Measurements from ENCODE around the gene LRRC15.

Gene LRRC15

GRCh38 chr3:194312186-194312742, 57.3 kb downstream of the LRRC15 start:
- peaks cover 6 to 13% of the 10 kb centered on the region in 2 donors for H3K4me1 Mint-ChIP-seq (ENCODE audit: low read depth in 2 of 2)
- ATAC-seq (replicated peaks) (no peak), DNase-seq (no peak)
- H3K36me3 Mint-ChIP-seq (ENCODE audit: insufficient read depth): peaks cover 3% of the 10 kb centered on the region
- no peak overlapping the region for H3K27ac Mint-ChIP-seq
- H3K27me3 Mint-ChIP-seq: peaks cover 27 to 81% of the 10 kb centered on the region in 2 donors
- no peak overlapping the region for H3K4me3 Mint-ChIP-seq
- no peaks in the 10 kb centered on the region for H3K9me3 Mint-ChIP-seq

DNA sequence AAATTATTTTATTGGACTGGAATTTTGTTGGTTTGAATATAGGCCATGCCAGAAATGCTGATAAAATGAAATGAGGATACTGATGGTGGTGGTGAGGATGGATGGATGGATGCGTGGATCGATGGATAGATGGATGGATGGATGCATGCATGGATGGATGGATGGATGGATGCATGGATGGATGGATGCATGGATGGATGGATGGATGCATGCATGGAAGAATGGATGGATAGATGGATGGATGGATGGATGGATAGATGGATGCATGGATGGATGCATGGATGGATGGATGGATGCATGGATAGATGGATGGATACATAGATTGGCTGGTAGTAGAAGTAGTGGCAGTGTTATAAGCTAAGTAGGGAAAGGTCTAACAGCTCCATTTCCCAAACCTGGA, 58.5 kb downstream of the LRRC15 start:
- Mint-ChIP-seq H3K9me3 (no peaks in the 10 kb centered on the region), H3K27ac (no peak overlapping the region), H3K4me1 (ENCODE audit: low read depth in 2 of 2) (peaks cover 17 to 21% of the 10 kb centered on the region in 2 donors), H3K36me3 (ENCODE audit: insufficient read depth) (peaks cover 3% of the 10 kb centered on the region), H3K4me3 (no peak overlapping the region), H3K27me3 (peaks cover 14 to 68% of the 10 kb centered on the region in 2 donors)
- ATAC-seq (replicated peaks): no peak
- no peak for DNase-seq

DNA sequence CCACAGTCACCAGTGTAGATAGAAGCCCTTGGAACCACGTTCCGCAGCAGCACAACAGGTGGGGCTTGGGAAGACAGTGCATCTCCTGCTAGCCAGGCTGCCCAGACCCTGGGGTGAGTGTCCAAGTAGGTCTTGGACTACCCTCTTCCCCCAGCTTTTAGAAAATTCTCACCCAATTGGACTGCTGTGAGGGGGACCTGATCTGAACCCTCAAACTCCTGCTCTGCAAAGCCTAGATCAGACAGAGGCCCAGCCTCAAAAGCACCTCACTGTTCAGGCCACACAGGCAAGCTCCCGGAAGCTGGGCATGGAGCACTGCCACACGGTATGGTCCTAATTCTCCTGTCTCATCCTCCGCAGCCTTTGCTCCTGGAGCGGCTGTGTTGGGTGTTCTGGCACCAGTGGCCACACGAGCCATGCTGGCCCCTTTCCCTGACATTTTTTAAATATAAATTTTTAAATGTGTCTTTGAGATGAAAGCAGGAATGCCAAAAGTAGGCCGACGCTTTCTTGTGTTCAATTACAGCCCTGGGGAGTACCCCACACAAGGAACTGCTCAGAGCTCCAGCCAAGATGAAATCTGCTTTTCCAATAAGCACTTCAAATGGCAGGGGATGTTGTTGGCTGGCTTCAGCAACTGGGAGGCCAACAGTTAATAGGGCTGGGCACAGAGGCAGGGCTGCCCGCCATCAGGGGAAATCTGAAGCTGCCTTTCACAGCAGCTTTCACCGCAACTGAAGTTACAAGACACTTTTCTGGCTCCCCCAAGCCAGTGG, 59.3 kb downstream of the LRRC15 start:
- Mint-ChIP-seq H3K27me3 (peaks cover 11 to 66% of the 10 kb centered on the region in 2 donors), H3K4me3 (no peak overlapping the region), H3K4me1 (ENCODE audit: low read depth in 2 of 2) (peaks cover 19 to 26% of the 10 kb centered on the region in 2 donors), H3K9me3 (no peaks in the 10 kb centered on the region), H3K27ac (no peak overlapping the region), H3K36me3 (ENCODE audit: insufficient read depth) (peaks cover 3% of the 10 kb centered on the region)
- ATAC-seq (replicated peaks) (no peak), DNase-seq (no peak)

DNA sequence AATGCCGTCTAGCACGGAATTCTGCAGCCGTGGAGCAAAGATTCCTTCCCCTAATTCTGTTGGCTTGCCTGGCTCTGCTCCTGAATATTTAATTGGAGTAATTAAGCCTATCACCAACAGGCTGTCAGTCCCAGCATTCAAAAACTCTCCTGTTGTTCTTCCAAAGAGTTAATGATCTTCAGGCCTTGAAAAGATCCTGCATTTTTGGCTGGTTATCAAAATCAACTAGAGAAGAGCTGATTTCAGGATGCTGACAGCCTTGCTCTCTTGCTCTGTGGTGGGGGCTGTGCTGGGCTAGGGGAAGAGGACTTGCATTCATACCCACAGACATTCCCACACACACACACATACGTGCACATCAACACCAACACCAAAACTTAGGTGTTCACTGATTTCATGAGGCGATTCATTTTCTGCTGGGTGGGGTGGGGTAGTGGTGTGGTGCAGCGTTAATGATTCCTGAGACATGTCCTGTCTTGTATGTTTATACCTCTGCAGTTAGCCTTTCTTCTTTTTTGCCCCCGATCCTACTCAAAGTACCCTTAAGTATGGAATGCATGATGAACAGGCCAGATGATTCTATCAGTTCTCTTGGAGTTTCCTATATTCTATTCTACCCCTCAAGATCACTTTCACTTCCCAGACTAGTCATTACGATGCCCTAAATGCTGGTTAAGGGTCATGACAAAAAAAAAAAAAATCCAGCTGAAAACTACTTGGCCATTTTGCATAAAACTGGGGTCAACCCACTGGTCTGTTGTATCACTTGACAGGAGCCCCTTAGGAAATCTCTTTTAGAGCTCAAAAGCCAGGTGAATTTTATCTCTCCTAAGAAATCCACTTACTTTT, 60.7 kb downstream of the LRRC15 start:
- H3K36me3 Mint-ChIP-seq (ENCODE audit: insufficient read depth): peaks cover 3% of the 10 kb centered on the region
- H3K4me1 Mint-ChIP-seq (ENCODE audit: low read depth in 2 of 2): peaks cover 20 to 30% of the 10 kb centered on the region in 2 donors
- H3K9me3 Mint-ChIP-seq: no peaks in the 10 kb centered on the region
- ATAC-seq (replicated peaks): no peak
- H3K27me3 Mint-ChIP-seq: peaks cover 10 to 59% of the 10 kb centered on the region in 2 donors
- DNase-seq: no peak
- no peak overlapping the region for H3K4me3 Mint-ChIP-seq
- H3K27ac Mint-ChIP-seq: no peak overlapping the region

DNA sequence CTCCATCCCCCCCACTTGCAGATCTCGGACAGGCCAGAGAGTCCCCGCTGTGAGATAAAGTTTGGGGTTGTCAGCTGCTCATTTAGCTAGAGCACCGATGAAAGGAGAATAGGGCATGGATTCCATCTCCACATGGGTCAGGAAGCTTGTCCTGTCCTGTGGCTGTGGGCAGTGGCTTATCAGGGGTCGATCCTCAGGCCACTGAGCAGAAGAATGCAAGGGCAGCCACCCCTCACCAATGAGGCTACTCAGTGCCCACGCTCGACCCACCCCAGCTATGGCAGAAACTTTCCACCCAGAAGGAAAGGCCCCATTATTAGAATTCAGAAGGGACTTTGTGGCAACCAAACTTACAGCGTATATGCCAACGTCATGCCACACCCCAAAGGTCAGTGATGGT, 61.7 kb downstream of the LRRC15 start:
- Mint-ChIP-seq H3K9me3 (no peaks in the 10 kb centered on the region), H3K4me3 (no peak overlapping the region), H3K4me1 (ENCODE audit: low read depth in 2 of 2) (peaks cover 20 to 30% of the 10 kb centered on the region in 2 donors), H3K36me3 (ENCODE audit: insufficient read depth) (peaks cover 3% of the 10 kb centered on the region), H3K27me3 (peaks cover 10 to 51% of the 10 kb centered on the region in 2 donors), H3K27ac (no peak overlapping the region)
- DNase-seq: no peak
- ATAC-seq (replicated peaks): no peak

GRCh38 chr3:194306771-194307640, 62.5 kb downstream of the LRRC15 start:
- H3K4me3 Mint-ChIP-seq: peak overlapping the region; percentile 61 to 69

GRCh38 chr3:194306109-194306686, 63.3 kb downstream of the LRRC15 start:
- peak overlapping the region; percentile 61 to 69 for H3K4me3 Mint-ChIP-seq
- H3K4me1 Mint-ChIP-seq (ENCODE audit: low read depth in 2 of 2): peaks cover 20 to 30% of the 10 kb centered on the region in 2 donors
- ATAC-seq (replicated peaks) (peak; percentile 90), DNase-seq (peak; percentile 26 to 37 (median 28))
- no peaks in the 10 kb centered on the region for H3K9me3 Mint-ChIP-seq
- H3K27ac Mint-ChIP-seq: no peak overlapping the region
- H3K27me3 Mint-ChIP-seq: peaks cover 10 to 34% of the 10 kb centered on the region in 2 donors
- H3K36me3 Mint-ChIP-seq (ENCODE audit: insufficient read depth): no peaks in the 10 kb centered on the region

More at GRCh38 chr3:194306771-194307640, 62.5 kb downstream of the LRRC15 start:
- no peaks in the 10 kb centered on the region for H3K36me3 Mint-ChIP-seq (ENCODE audit: insufficient read depth)
- H3K27me3 Mint-ChIP-seq: peaks cover 10 to 42% of the 10 kb centered on the region in 2 donors
- H3K4me1 Mint-ChIP-seq (ENCODE audit: low read depth in 2 of 2): peaks cover 20 to 30% of the 10 kb centered on the region in 2 donors
- DNase-seq (no peak), ATAC-seq (replicated peaks) (peak; percentile 24)
- no peaks in the 10 kb centered on the region for H3K9me3 Mint-ChIP-seq
- peak overlapping the region in 1 of 2 donors; percentile 53 for H3K27ac Mint-ChIP-seq

DNA sequence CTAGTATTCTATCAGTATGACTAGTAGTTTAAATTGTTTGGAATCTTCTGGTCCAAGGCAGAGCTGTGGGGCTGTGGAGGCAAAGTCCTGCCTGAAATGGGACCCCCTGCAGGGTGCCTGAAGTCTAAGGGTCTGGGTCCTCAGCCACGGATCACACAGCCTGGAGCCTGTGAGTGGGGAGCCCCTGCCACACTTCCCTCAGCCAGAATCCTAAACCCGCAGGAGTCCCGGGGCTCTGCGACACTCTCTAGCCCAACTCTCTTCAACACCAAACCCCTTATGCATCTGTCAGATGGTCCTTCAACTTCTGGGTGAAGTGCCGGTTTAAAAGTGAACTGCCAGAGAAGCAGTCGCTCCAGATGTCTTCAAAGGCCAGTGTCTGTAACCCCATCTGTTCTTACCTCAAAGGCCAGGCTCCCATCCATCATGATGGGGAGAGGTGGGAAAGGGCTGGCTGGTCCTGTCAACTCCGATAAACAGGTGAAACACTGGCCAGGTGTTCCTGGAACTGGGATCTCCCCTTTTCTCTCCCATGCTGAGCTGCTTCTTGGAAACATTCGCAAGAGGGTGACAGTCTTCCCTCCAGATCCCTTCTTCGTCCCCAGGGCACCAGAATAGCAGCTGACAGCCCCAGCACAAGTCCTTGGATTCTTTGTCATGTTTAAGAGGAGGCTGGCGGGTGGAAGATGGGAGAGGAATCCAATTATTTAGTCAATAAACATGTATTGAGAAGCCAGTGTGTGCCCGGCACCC, 64.0 kb downstream of the LRRC15 start:
- Mint-ChIP-seq H3K36me3 (ENCODE audit: insufficient read depth) (no peaks in the 10 kb centered on the region), H3K27me3 (peaks cover 4 to 27% of the 10 kb centered on the region in 2 donors), H3K27ac (no peak overlapping the region), H3K4me1 (ENCODE audit: low read depth in 2 of 2) (peaks cover 20 to 30% of the 10 kb centered on the region in 2 donors), H3K4me3 (peak overlapping the region; percentile 61 to 69), H3K9me3 (no peaks in the 10 kb centered on the region)
- ATAC-seq (replicated peaks): no peak
- DNase-seq: no peak

Measured in effector memory CD8-positive, alpha-beta T cell (primary cell).